ENCODE results near the gene ATP13A2. TPM values are rescaled to one million over a fixed set of nuclear protein-coding genes. Genes with fewer than 3 reads are reported as not detected.
A peak's percentile ranks its signal among the peaks of the same experiment; 100 is the strongest.

ATP13A2 gene
- polyA plus RNA-seq, 4 donors = 14.6 to 33.7 (median 17.4) TPM

DNA sequence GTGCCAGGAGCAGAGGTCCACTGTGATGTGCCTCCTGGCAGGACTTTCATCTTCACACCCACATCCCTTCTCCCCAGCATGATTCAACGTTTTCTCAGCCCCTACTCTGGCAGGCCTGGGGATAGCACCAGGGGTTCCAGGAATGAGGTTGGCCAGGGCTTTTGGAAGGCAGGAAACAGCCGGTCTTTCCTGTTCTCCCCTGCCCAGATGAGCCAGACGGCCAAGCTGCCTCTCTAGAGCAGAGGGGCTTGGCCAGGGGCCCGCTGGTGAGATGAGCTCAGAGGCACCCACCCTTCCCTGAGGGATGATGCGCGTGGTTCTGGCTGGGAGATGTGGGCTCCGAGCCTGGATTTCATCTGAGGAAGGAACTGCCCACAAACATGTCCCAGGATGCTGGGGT, 27.0 kb downstream of the ATP13A2 start:
- DNase-seq (no peak), FAIRE-seq (no peak)
- H3K9me3 ChIP-seq (ENCODE audit: control insufficient read depth in 2 of 2, insufficient read depth in 1 of 2, low read depth in 1 of 2, low read length in 1 of 2) = no peaks in the 10 kb centered on the region
- WGBS, 3 donors = 40 to 59% (median 56%) methylated on average over 7 of the region's 7 CpGs
- H3K4me1 ChIP-seq (ENCODE audit: control insufficient read depth in 3 of 3, insufficient read depth in 2 of 3, low read depth in 1 of 3, low read length in 2 of 3) = peaks cover 0 to 9% (median 0%) of the 10 kb centered on the region in 3 donors
- H3K36me3 ChIP-seq (ENCODE audit: control insufficient read depth in 3 of 3, insufficient read depth in 2 of 3, low read depth in 1 of 3, low read length in 3 of 3) = peaks cover 5 to 39% (median 11%) of the 10 kb centered on the region in 3 donors
- H3K27ac ChIP-seq (ENCODE audit: low read depth in 1 of 3, low read length in 2 of 3) = peak overlapping the region in 1 of 3 donors; percentile 32
- H3K27me3 ChIP-seq (ENCODE audit: control insufficient read depth in 3 of 3, insufficient read depth in 3 of 3, low read length in 3 of 3) = peaks cover 0 to 4% (median 0%) of the 10 kb centered on the region in 3 donors
- H3K4me3 ChIP-seq (ENCODE audit: low read depth in 1 of 3, low read length in 3 of 3) = no peak overlapping the region

DNA sequence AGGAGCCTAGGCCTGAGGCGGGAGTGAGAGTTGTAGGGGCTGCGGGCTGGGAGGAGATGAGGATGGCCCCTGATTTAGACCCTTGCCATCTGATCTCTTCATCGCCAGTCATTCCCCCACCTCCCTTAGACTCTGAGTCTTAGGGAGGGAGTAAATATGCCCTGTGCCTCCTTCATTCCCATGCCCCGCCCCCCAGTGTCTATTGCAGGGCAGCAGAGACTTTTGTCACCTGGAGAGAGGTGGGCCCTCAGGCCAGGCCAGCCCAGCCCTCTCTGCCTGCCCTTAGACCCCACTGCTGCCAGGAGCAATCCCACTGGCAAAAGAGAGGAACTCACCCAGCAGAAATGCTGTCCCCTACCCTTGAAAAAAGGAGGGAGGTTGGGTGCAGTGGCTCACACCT, 28.1 kb downstream of the ATP13A2 start:
- 65 to 78% (median 69%) methylated on average over 4 of the region's 4 CpGs for WGBS, 3 donors
- Histone ChIP-seq H3K27me3 (ENCODE audit: control insufficient read depth in 3 of 3, insufficient read depth in 3 of 3, low read length in 3 of 3) (peaks cover 0 to 4% (median 0%) of the 10 kb centered on the region in 3 donors), H3K4me1 (ENCODE audit: control insufficient read depth in 3 of 3, insufficient read depth in 2 of 3, low read depth in 1 of 3, low read length in 2 of 3) (peaks cover 0 to 19% (median 0%) of the 10 kb centered on the region in 3 donors), H3K4me3 (ENCODE audit: low read depth in 1 of 3, low read length in 3 of 3) (no peak overlapping the region), H3K27ac (ENCODE audit: low read depth in 1 of 3, low read length in 2 of 3) (no peak overlapping the region), H3K36me3 (ENCODE audit: control insufficient read depth in 3 of 3, insufficient read depth in 2 of 3, low read depth in 1 of 3, low read length in 3 of 3) (peaks cover 5 to 34% (median 8%) of the 10 kb centered on the region in 3 donors), H3K9me3 (ENCODE audit: control insufficient read depth in 2 of 2, insufficient read depth in 1 of 2, low read depth in 1 of 2, low read length in 1 of 2) (no peaks in the 10 kb centered on the region)
- FAIRE-seq (no peak), DNase-seq (peak in 1 of 2 donors; percentile 41)

DNA sequence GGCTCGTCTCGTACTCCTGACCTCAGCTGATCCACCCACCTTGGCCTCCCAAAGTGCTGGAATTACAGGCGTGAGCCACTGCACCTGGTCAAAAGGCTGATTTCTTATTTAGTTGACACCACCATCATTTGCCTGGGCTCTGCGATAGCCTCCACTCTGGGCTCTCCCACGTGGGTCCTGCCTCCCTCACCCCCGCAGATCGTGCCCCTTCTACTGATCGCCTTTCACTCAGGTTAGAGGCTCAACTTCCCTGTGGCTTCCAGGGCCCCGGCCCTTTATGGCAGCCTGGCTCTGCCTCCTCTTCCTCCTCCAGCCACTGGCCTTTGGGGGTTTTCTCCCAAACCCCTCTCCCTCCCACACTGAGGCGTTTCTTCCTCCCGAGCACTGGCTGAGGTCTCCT, 28.8 kb downstream of the ATP13A2 start:
- Histone ChIP-seq H3K4me3 (ENCODE audit: low read depth in 1 of 3, low read length in 3 of 3) (no peak overlapping the region), H3K27ac (ENCODE audit: low read depth in 1 of 3, low read length in 2 of 3) (no peak overlapping the region), H3K4me1 (ENCODE audit: control insufficient read depth in 3 of 3, insufficient read depth in 2 of 3, low read depth in 1 of 3, low read length in 2 of 3) (peaks cover 0 to 26% (median 0%) of the 10 kb centered on the region in 3 donors), H3K27me3 (ENCODE audit: control insufficient read depth in 3 of 3, insufficient read depth in 3 of 3, low read length in 3 of 3) (peaks cover 0 to 4% (median 0%) of the 10 kb centered on the region in 3 donors), H3K9me3 (ENCODE audit: control insufficient read depth in 2 of 2, insufficient read depth in 1 of 2, low read depth in 1 of 2, low read length in 1 of 2) (no peaks in the 10 kb centered on the region), H3K36me3 (ENCODE audit: control insufficient read depth in 3 of 3, insufficient read depth in 2 of 3, low read depth in 1 of 3, low read length in 3 of 3) (peaks cover 5 to 36% (median 6%) of the 10 kb centered on the region in 3 donors)
- no peak for DNase-seq
- no peak for FAIRE-seq
- 81 to 82% (median 82%) methylated on average over 11 of the region's 11 CpGs for WGBS, 3 donors

DNA sequence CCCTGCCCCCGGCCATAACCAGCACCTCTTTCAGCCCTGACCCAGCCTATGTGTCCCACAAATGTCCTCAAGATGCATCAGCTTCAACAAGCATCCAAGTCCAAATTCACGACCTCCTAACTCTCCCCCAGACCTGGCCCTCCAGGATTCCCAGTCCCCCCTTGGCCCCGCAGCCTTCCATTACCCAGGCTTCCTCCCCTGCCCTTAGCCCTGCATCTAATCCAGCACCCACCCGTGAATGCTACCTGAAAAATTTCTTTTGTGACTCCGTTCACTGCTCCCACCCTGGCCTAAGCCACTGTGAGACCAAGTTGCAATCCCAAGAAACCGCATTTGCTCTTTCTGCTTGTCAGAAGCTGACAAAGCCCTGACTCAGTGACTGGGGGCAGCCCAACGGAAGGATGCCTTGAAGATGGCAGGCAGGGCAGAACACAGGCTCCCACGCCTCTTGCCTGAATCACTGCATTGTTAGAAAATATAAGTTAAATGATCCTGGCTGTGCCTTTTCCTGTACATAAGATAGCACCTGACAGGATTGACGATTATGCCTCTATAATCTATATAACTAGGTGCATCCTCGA, 30.4 kb downstream of the ATP13A2 start:
- WGBS, 3 donors = 80 to 88% (median 87%) methylated on average over 10 of the region's 10 CpGs
- FAIRE-seq (no peak), DNase-seq (no peak)
- Histone ChIP-seq H3K27ac (ENCODE audit: low read depth in 1 of 3, low read length in 2 of 3) (no peak overlapping the region), H3K27me3 (ENCODE audit: control insufficient read depth in 3 of 3, insufficient read depth in 3 of 3, low read length in 3 of 3) (peaks cover 0 to 4% (median 0%) of the 10 kb centered on the region in 3 donors), H3K9me3 (ENCODE audit: control insufficient read depth in 2 of 2, insufficient read depth in 1 of 2, low read depth in 1 of 2, low read length in 1 of 2) (no peaks in the 10 kb centered on the region), H3K4me3 (ENCODE audit: low read depth in 1 of 3, low read length in 3 of 3) (no peak overlapping the region), H3K36me3 (ENCODE audit: control insufficient read depth in 3 of 3, insufficient read depth in 2 of 3, low read depth in 1 of 3, low read length in 3 of 3) (peaks cover 2 to 36% (median 6%) of the 10 kb centered on the region in 3 donors), H3K4me1 (ENCODE audit: control insufficient read depth in 3 of 3, insufficient read depth in 2 of 3, low read depth in 1 of 3, low read length in 2 of 3) (peaks cover 0 to 37% (median 0%) of the 10 kb centered on the region in 3 donors)

DNA sequence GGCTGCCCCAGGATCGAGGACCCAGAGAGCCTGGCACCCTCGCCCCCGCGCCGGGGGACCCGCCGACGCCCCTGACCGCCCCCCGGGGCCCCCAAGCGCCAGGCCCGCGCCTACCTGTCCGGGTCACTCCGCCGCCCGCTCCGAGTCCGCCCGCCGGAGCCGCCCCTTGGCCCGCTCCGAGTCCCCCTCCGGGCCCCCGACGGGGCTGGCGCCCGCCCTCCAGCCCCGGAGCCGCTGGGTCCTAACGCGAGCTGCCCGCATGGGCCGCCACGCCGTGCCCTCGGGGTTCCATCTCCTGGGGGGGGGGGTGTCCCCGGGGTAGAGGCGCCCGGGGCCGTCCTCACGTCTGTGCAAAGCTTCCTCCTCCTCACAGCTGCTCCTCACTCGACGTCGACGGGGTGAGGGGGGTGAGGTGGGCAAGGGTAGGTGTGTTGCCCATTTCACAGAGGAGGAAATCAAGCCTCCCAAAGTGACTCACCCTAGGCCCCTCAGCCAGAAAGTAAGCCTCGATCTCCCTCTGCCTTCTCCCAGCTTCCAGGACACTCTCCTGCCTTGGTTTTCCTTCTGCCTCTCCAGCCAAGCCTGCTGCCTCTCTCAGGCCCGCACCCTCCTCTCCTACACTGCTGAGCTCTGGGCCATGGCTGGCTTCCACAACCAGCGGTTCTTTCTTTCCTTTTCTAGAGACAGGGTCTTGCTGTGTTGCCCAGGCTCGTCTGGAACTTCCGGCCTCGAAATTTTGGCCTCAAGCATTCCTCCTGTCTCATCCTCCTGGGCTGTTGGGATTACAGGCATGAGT, 31.1 kb downstream of the ATP13A2 start, which contains the start of gene MFAP2:
Gene MFAP2, minus strand, starts transcription at position 148 of the 796 bp plus-strand sequence. CDS start 2,347 bp downstream, outside the sequence.
- Histone ChIP-seq H3K36me3 (ENCODE audit: control insufficient read depth in 3 of 3, insufficient read depth in 2 of 3, low read depth in 1 of 3, low read length in 3 of 3) (peaks cover 0 to 36% (median 0%) of the 10 kb centered on the region in 3 donors), H3K27me3 (ENCODE audit: control insufficient read depth in 3 of 3, insufficient read depth in 3 of 3, low read length in 3 of 3) (peaks cover 0 to 4% (median 0%) of the 10 kb centered on the region in 3 donors), H3K4me1 (ENCODE audit: control insufficient read depth in 3 of 3, insufficient read depth in 2 of 3, low read depth in 1 of 3, low read length in 2 of 3) (peaks cover 0 to 37% (median 0%) of the 10 kb centered on the region in 3 donors), H3K9me3 (ENCODE audit: control insufficient read depth in 2 of 2, insufficient read depth in 1 of 2, low read depth in 1 of 2, low read length in 1 of 2) (no peaks in the 10 kb centered on the region), H3K4me3 (ENCODE audit: low read depth in 1 of 3, low read length in 3 of 3) (peak within 1 kb of the TSS in 2 of 3 donors; percentile 37 to 72), H3K27ac (ENCODE audit: low read depth in 1 of 3, low read length in 2 of 3) (peak within 1 kb of the TSS in 2 of 3 donors; percentile 49 to 60)
- DNase-seq (peak in 1 of 2 donors; percentile 83), FAIRE-seq (no peak)
- WGBS, 3 donors = 8 to 15% (median 13%) methylated on average over 25 to 53 of the region's 53 CpGs

DNA sequence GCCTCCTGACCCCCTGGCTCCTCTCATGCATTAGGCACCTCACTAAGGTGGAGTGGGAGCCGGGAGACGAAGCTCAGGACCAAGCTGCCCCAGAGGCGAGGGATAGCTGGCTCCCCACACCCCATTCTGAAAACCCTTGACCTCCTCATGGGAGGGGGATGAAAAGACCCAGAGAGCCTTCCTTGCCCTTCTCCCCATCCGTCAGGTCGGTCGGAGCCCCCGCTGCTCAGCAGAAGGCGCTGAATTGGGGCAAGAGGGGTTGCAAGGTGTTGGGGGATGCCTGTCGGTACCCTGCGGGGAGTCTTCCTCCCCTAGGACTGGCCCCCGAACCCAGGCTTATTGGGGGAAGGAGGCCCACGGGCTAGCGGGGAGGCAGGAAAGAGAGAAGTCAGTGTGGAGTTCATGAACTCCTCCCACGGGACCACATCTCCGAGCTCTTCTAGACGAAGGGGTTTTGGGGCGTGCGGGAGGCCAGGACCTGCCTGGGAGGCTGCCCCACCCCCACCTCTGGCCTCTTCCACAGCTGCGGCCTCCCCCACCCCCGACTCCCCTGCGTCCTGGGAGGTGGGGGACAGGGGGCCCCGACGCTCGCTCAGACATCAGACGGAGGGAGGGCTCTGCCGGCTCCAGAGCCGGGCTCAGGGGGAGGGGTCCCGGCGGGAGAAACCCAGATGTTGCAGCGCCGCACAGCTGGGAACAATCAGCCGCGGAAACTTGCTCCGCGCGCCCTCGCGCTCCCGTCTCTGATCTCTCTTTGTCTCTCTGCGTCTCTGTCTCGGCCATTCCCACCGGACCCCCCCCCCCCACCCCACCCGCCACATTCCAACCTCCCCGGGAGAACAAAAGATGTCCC, 32.0 kb downstream of the ATP13A2 start:
- Histone ChIP-seq H3K4me3 (ENCODE audit: low read depth in 1 of 3, low read length in 3 of 3) (peak overlapping the region in 2 of 3 donors; percentile 37 to 72), H3K27me3 (ENCODE audit: control insufficient read depth in 3 of 3, insufficient read depth in 3 of 3, low read length in 3 of 3) (peaks cover 0 to 4% (median 0%) of the 10 kb centered on the region in 3 donors), H3K9me3 (ENCODE audit: control insufficient read depth in 2 of 2, insufficient read depth in 1 of 2, low read depth in 1 of 2, low read length in 1 of 2) (no peaks in the 10 kb centered on the region), H3K36me3 (ENCODE audit: control insufficient read depth in 3 of 3, insufficient read depth in 2 of 3, low read depth in 1 of 3, low read length in 3 of 3) (peaks cover 0 to 39% (median 0%) of the 10 kb centered on the region in 3 donors), H3K27ac (ENCODE audit: low read depth in 1 of 3, low read length in 2 of 3) (peak overlapping the region in 2 of 3 donors; percentile 49 to 60), H3K4me1 (ENCODE audit: control insufficient read depth in 3 of 3, insufficient read depth in 2 of 3, low read depth in 1 of 3, low read length in 2 of 3) (peaks cover 0 to 37% (median 0%) of the 10 kb centered on the region in 3 donors)
- FAIRE-seq = no peak
- peak in 1 of 2 donors; percentile 64 for DNase-seq
- 14 to 25% (median 22%) methylated on average over 39 to 44 of the region's 44 CpGs for WGBS, 3 donors

DNA sequence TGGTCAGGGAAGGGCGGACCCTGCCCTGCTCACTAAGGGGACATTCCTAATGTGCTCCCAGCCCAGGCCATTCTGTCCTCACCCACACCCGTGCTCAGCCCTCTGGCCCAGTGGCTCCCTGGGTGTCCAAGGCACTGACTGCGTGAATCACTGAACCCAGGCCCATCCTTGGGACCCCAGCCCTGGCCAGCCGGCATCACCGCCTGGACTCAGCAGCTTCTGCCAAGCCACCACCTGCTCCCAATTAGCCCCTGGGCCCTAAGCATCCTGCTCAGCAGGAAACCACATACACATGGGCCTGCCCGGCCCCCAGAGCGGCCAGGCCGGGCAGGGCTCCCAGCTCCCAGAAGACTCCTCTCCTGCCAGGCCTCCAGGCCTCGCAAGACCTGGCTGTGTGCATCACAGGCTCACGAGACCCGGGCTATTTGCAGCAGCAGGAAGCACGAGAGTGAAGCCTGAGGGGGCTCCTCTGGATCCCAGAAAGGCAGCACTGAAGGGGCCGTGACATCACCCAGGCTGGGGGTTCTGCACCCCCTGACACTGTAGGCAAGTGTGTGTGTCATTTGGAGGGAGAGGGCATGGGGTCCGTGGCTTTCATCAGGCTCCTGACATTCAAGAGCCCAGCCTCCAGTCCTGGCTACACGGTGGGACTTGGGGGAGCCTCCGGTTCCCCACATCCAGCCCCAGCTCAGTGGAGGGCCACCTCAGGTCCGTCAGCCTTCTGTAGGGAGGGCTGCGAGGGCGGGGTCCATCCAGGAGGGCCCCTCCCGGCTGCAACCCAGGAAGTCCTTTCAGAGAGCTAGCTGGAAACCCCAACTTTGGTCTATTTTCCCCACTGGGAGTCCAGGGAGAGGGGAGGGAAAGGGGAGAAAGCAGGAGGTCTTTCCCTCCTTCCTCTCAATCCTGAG, 32.9 kb downstream of the ATP13A2 start:
- WGBS, 3 donors = 54 to 82% (median 76%) methylated on average over 18 to 20 of the region's 20 CpGs
- FAIRE-seq = no peak

More for the DNA sequence above, 32.9 kb downstream of the ATP13A2 start:
- Histone ChIP-seq H3K4me1 (ENCODE audit: control insufficient read depth in 3 of 3, insufficient read depth in 2 of 3, low read depth in 1 of 3, low read length in 2 of 3) (peaks cover 0 to 37% (median 0%) of the 10 kb centered on the region in 3 donors), H3K27me3 (ENCODE audit: control insufficient read depth in 3 of 3, insufficient read depth in 3 of 3, low read length in 3 of 3) (peaks cover 0 to 4% (median 0%) of the 10 kb centered on the region in 3 donors), H3K27ac (ENCODE audit: low read depth in 1 of 3, low read length in 2 of 3) (peak overlapping the region in 2 of 3 donors; percentile 51 to 54), H3K36me3 (ENCODE audit: control insufficient read depth in 3 of 3, insufficient read depth in 2 of 3, low read depth in 1 of 3, low read length in 3 of 3) (peaks cover 0 to 37% (median 0%) of the 10 kb centered on the region in 3 donors), H3K4me3 (ENCODE audit: low read depth in 1 of 3, low read length in 3 of 3) (peak overlapping the region in 1 of 3 donors; percentile 72), H3K9me3 (ENCODE audit: control insufficient read depth in 2 of 2, insufficient read depth in 1 of 2, low read depth in 1 of 2, low read length in 1 of 2) (no peaks in the 10 kb centered on the region)
- DNase-seq = peak in 1 of 2 donors; percentile 60

Measured in small intestine (tissue), 7 donors.